Mucosa of rectum (tissue), 2 donors: ENCODE measurements around the gene ZNF319.

ENCODE experiments used
- H3K27ac ChIP-seq, 2 donors: one replicate each; pipeline ENCODE4 v1.7.0; 2013; ENCODE audit warnings: inconsistent platforms in 2 of 2, low read depth in 2 of 2, low read length in 2 of 2
- H3K27me3 ChIP-seq, 2 donors: one replicate each; pipeline ENCODE4 v1.7.0; 2013; ENCODE audit warnings: low read length in 2 of 2; ENCODE audit not compliant: control insufficient read depth in 2 of 2, insufficient read depth in 2 of 2
- H3K36me3 ChIP-seq, 2 donors: one replicate each; pipeline ENCODE4 v1.7.0; 2013; ENCODE audit warnings: low read length in 2 of 2; ENCODE audit not compliant: control insufficient read depth in 2 of 2, insufficient read depth in 2 of 2
- H3K4me1 ChIP-seq, 2 donors: one replicate each; pipeline ENCODE4 v1.7.0; 2013; ENCODE audit warnings: low read length in 2 of 2, mild to moderate bottlenecking in 1 of 2; ENCODE audit not compliant: control insufficient read depth in 2 of 2, insufficient read depth in 2 of 2
- H3K4me3 ChIP-seq, 2 donors: one replicate each; pipeline ENCODE4 v1.7.0; 2013; ENCODE audit warnings: low read length in 2 of 2
- H3K9ac ChIP-seq, 2 donors: one replicate each; pipeline ENCODE4 v1.7.0; 2013; ENCODE audit warnings: low read length in 2 of 2, low read depth in 1 of 2, mild to moderate bottlenecking in 1 of 2
- H3K9me3 ChIP-seq, 2 donors: one replicate each; pipeline ENCODE4 v1.7.0; 2013; ENCODE audit warnings: low read length in 2 of 2; ENCODE audit not compliant: control insufficient read depth in 2 of 2
- donor health status: healthy.
- donor health status: Normal muscosa, but diverticular disease.

The ZNF319 gene

GRCh38 chr16:58020628-58021521 is 20.4 kb upstream of the ZNF319 start:
- Histone ChIP-seq H3K36me3 (peaks cover 9 to 17% of the 10 kb centered on the region in 2 donors), H3K27me3 (no peaks in the 10 kb centered on the region), H3K4me1 (peaks cover 33 to 35% of the 10 kb centered on the region in 2 donors), H3K27ac (no peak overlapping the region), H3K9me3 (no peaks in the 10 kb centered on the region), H3K4me3 (no peak overlapping the region), H3K9ac (no peak overlapping the region)

GRCh38 chr16:58019866-58020538 is 19.5 kb upstream of the ZNF319 start:
- H3K27me3 ChIP-seq, result no peaks in the 10 kb centered on the region
- H3K4me1 ChIP-seq, result peaks cover 30 to 31% of the 10 kb centered on the region in 2 donors
- no peak overlapping the region for H3K9ac ChIP-seq
- H3K36me3 ChIP-seq, result peaks cover 9 to 17% of the 10 kb centered on the region in 2 donors
- no peaks in the 10 kb centered on the region for H3K9me3 ChIP-seq
- H3K4me3 ChIP-seq, result no peak overlapping the region
- H3K27ac ChIP-seq, result no peak overlapping the region

GRCh38 chr16:58018803-58019202 is 18.3 kb upstream of the ZNF319 start:
- peaks cover 9 to 17% of the 10 kb centered on the region in 2 donors for H3K36me3 ChIP-seq
- no peak overlapping the region for H3K4me3 ChIP-seq
- no peak overlapping the region for H3K27ac ChIP-seq
- H3K27me3 ChIP-seq, result no peaks in the 10 kb centered on the region
- H3K9ac ChIP-seq, result no peak overlapping the region
- H3K4me1 ChIP-seq, result peaks cover 20 to 23% of the 10 kb centered on the region in 2 donors
- no peaks in the 10 kb centered on the region for H3K9me3 ChIP-seq

- H3K4me1 ChIP-seq, result peaks cover 1 to 4% of the 10 kb centered on the region in 2 donors
- no peak overlapping the region for H3K4me3 ChIP-seq
- no peak overlapping the region for H3K9ac ChIP-seq
- peaks cover 16 to 26% of the 10 kb centered on the region in 2 donors for H3K36me3 ChIP-seq
- H3K9me3 ChIP-seq, result no peaks in the 10 kb centered on the region
- H3K27ac ChIP-seq, result no peak overlapping the region
- H3K27me3 ChIP-seq, result no peaks in the 10 kb centered on the region
Measured at GRCh38 chr16:58016840-58017446, 16.5 kb upstream of the ZNF319 start.

GRCh38 chr16:58013201-58013956 is 12.9 kb upstream of the ZNF319 start:
- H3K4me3 ChIP-seq, result no peak overlapping the region
- H3K27me3 ChIP-seq, result no peaks in the 10 kb centered on the region
- H3K9me3 ChIP-seq, result no peaks in the 10 kb centered on the region
- no peak overlapping the region for H3K27ac ChIP-seq
- H3K4me1 ChIP-seq, result no peaks in the 10 kb centered on the region
- no peak overlapping the region for H3K9ac ChIP-seq
- peaks cover 33 to 38% of the 10 kb centered on the region in 2 donors for H3K36me3 ChIP-seq

GRCh38 chr16:58012481-58012880 is 12.0 kb upstream of the ZNF319 start:
- Histone ChIP-seq H3K4me3 (no peak overlapping the region), H3K27ac (no peak overlapping the region), H3K27me3 (no peaks in the 10 kb centered on the region), H3K36me3 (peaks cover 31 to 38% of the 10 kb centered on the region in 2 donors), H3K9me3 (no peaks in the 10 kb centered on the region), H3K4me1 (no peaks in the 10 kb centered on the region), H3K9ac (no peak overlapping the region)

- Histone ChIP-seq H3K9ac (no peak overlapping the region), H3K27ac (no peak overlapping the region), H3K27me3 (no peaks in the 10 kb centered on the region), H3K9me3 (no peaks in the 10 kb centered on the region), H3K36me3 (peaks cover 28 to 33% of the 10 kb centered on the region in 2 donors), H3K4me3 (no peak overlapping the region), H3K4me1 (no peaks in the 10 kb centered on the region)
Measured at GRCh38 chr16:58011652-58012051, 11.2 kb upstream of the ZNF319 start.

- H3K27ac ChIP-seq, result no peak overlapping the region
- peaks cover 28 to 33% of the 10 kb centered on the region in 2 donors for H3K36me3 ChIP-seq
- no peak overlapping the region for H3K9ac ChIP-seq
- H3K4me1 ChIP-seq, result no peaks in the 10 kb centered on the region
- H3K27me3 ChIP-seq, result no peaks in the 10 kb centered on the region
- H3K4me3 ChIP-seq, result no peak overlapping the region
- H3K9me3 ChIP-seq, result no peaks in the 10 kb centered on the region
Measured at GRCh38 chr16:58010886-58011285, 10.4 kb upstream of the ZNF319 start.

- Histone ChIP-seq H3K27ac (no peak overlapping the region), H3K27me3 (no peaks in the 10 kb centered on the region), H3K4me1 (no peaks in the 10 kb centered on the region), H3K36me3 (peaks cover 28 to 33% of the 10 kb centered on the region in 2 donors), H3K9me3 (no peaks in the 10 kb centered on the region), H3K9ac (no peak overlapping the region), H3K4me3 (no peak overlapping the region)
Measured at GRCh38 chr16:58009856-58010416, 9.5 kb upstream of the ZNF319 start.
